Measurements from ENCODE around the gene KIF1B. TPM values are rescaled to one million over a fixed set of nuclear protein-coding genes. Genes with fewer than 3 reads are reported as not detected.

KIF1B gene
- total RNA-seq, 1 donor from 2014 or later = 78.4 TPM

GRCh38 chr1:10316752-10317151 lies 106.4 kb downstream of the KIF1B start:
- intact Hi-C loops (cut with micrococcal nuclease) = no loop called here
- Histone ChIP-seq H3K4me3 (no peak overlapping the region), H3K27me3 (ENCODE audit: low read depth) (no peaks in the 10 kb centered on the region), H3K4me1 (no peaks in the 10 kb centered on the region), H3K27ac (replicated peaks) (no peak overlapping the region), H3K9me3 (replicated peaks) (no peaks in the 10 kb centered on the region), H3K36me3 (peaks cover 3% of the 10 kb centered on the region)
- TF ChIP-seq CTCF (IDR thresholded peaks at IDR 0.05; ENCODE audit: borderline replicate concordance) = no peak
- no peak for DNase-seq

- DNase-seq = no peak
- H3K36me3 ChIP-seq = peaks cover 28% of the 10 kb centered on the region
- intact Hi-C loops (cut with micrococcal nuclease) = no loop called here
- H3K4me3 ChIP-seq = no peak overlapping the region
- H3K4me1 ChIP-seq = no peaks in the 10 kb centered on the region
- TF ChIP-seq CTCF (IDR thresholded peaks at IDR 0.05; ENCODE audit: borderline replicate concordance) = no peak
- no peaks in the 10 kb centered on the region for H3K9me3 ChIP-seq (replicated peaks)
- no peak overlapping the region for H3K27ac ChIP-seq (replicated peaks)
- H3K27me3 ChIP-seq (ENCODE audit: low read depth) = no peaks in the 10 kb centered on the region
Observed at GRCh38 chr1:10319750-10320149, 109.4 kb downstream of the KIF1B start.

GRCh38 chr1:10320336-10320735 lies 110.0 kb downstream of the KIF1B start:
- Histone ChIP-seq H3K9me3 (replicated peaks) (no peaks in the 10 kb centered on the region), H3K36me3 (peaks cover 34% of the 10 kb centered on the region), H3K27ac (replicated peaks) (no peak overlapping the region), H3K27me3 (ENCODE audit: low read depth) (no peaks in the 10 kb centered on the region), H3K4me1 (no peaks in the 10 kb centered on the region), H3K4me3 (no peak overlapping the region)
- no peak for DNase-seq
- intact Hi-C loops (cut with micrococcal nuclease) = no loop called here
- no peak for TF ChIP-seq CTCF (IDR thresholded peaks at IDR 0.05; ENCODE audit: borderline replicate concordance)

- peaks cover 50% of the 10 kb centered on the region for H3K36me3 ChIP-seq
- no peaks in the 10 kb centered on the region for H3K4me1 ChIP-seq
- H3K27ac ChIP-seq (replicated peaks) = no peak overlapping the region
- no peaks in the 10 kb centered on the region for H3K27me3 ChIP-seq (ENCODE audit: low read depth)
- no peak overlapping the region for H3K4me3 ChIP-seq
- H3K9me3 ChIP-seq (replicated peaks) = no peaks in the 10 kb centered on the region
- TF ChIP-seq CTCF (IDR thresholded peaks at IDR 0.05; ENCODE audit: borderline replicate concordance) = no peak
- no peak for DNase-seq
- intact Hi-C loops (cut with micrococcal nuclease) = no loop called here
Observed at GRCh38 chr1:10322821-10323220, 112.5 kb downstream of the KIF1B start.

GRCh38 chr1:10324627-10325026 lies 114.3 kb downstream of the KIF1B start:
- intact Hi-C loops (cut with micrococcal nuclease) = no loop called here
- H3K36me3 ChIP-seq = peaks cover 58% of the 10 kb centered on the region
- H3K4me1 ChIP-seq = no peaks in the 10 kb centered on the region
- no peak overlapping the region for H3K27ac ChIP-seq (replicated peaks)
- H3K9me3 ChIP-seq (replicated peaks) = no peaks in the 10 kb centered on the region
- no peak overlapping the region for H3K4me3 ChIP-seq
- no peaks in the 10 kb centered on the region for H3K27me3 ChIP-seq (ENCODE audit: low read depth)
- no peak for DNase-seq
- no peak for TF ChIP-seq CTCF (IDR thresholded peaks at IDR 0.05; ENCODE audit: borderline replicate concordance)

GRCh38 chr1:10325521-10325920 lies 115.2 kb downstream of the KIF1B start:
- TF ChIP-seq CTCF (IDR thresholded peaks at IDR 0.05; ENCODE audit: borderline replicate concordance) = no peak
- DNase-seq = no peak
- intact Hi-C loops (cut with micrococcal nuclease) = no loop called here
- H3K4me3 ChIP-seq = no peak overlapping the region
- peaks cover 58% of the 10 kb centered on the region for H3K36me3 ChIP-seq
- no peaks in the 10 kb centered on the region for H3K4me1 ChIP-seq
- H3K9me3 ChIP-seq (replicated peaks) = no peaks in the 10 kb centered on the region
- no peak overlapping the region for H3K27ac ChIP-seq (replicated peaks)
- H3K27me3 ChIP-seq (ENCODE audit: low read depth) = no peaks in the 10 kb centered on the region
